GM18505 (cell line): ENCODE measurements around the gene SCGB1D4.
"Not testable (repeated sequence)": the region's sequence is repeated elsewhere in the genome, so short reads cannot be mapped to it uniquely, and the experiment has no call there.

Experiments
- ATAC-seq: cut with Tn5 transposase; IDR thresholded peaks from one replicate; pipeline ENCODE4 v1.9.1; 2021; ENCODE audit not compliant: unreplicated experiment
- POLR2A ChIP-seq: IDR thresholded peaks from 4 replicates; pipeline ENCODE4 v1.6.1; 2011; ENCODE audit warnings: borderline replicate concordance; ENCODE audit not compliant: insufficient read depth, insufficient read length; ENCODE audit errors: extremely low read depth

The SCGB1D4 gene

GRCh38 chr11:62298975-62299374 is at the start of gene SCGB1D4:
TSS of gene SCGB1D4 (minus strand) at chr11:62299075. CDS start at chr11:62299010, 65 bp downstream.
- TF ChIP-seq POLR2A = no peak
- ATAC-seq = no peak

GRCh38 chr11:62345861-62346260 is 47.0 kb upstream of the SCGB1D4 start:
- TF ChIP-seq POLR2A = no peak
- ATAC-seq = no peak

- no peak for TF ChIP-seq POLR2A
- no peak for ATAC-seq
Measured at GRCh38 chr11:62344210-62344609, 45.3 kb upstream of the SCGB1D4 start.

GRCh38 chr11:62343646-62344190 is 44.8 kb upstream of the SCGB1D4 start:
- ATAC-seq = not testable (repeated sequence)

- TF ChIP-seq POLR2A = no peak
- no peak for ATAC-seq
Measured at GRCh38 chr11:62341588-62341987, 42.7 kb upstream of the SCGB1D4 start.

- ATAC-seq = no peak
- TF ChIP-seq POLR2A = no peak
Measured at GRCh38 chr11:62340269-62340901, 41.5 kb upstream of the SCGB1D4 start.

- no peak for ATAC-seq
- TF ChIP-seq POLR2A = no peak
Measured at GRCh38 chr11:62338218-62338617, 39.3 kb upstream of the SCGB1D4 start.

- no peak for TF ChIP-seq POLR2A
- peak; percentile 62 for ATAC-seq
Measured at GRCh38 chr11:62337303-62338181, 38.7 kb upstream of the SCGB1D4 start, which contains the start of gene ASRGL1. TSS of gene ASRGL1 (plus strand) at chr11:62337448. CDS start at chr11:62337978, 530 bp downstream.

- not testable (repeated sequence) for ATAC-seq
Measured at GRCh38 chr11:62336949-62337302, 38.1 kb upstream of the SCGB1D4 start.

GRCh38 chr11:62333768-62334167 is 34.9 kb upstream of the SCGB1D4 start:
- ATAC-seq = no peak
- no peak for TF ChIP-seq POLR2A

GRCh38 chr11:62331264-62331663 is 32.4 kb upstream of the SCGB1D4 start:
- ATAC-seq = not testable (repeated sequence)

GRCh38 chr11:62327541-62327940 is 28.7 kb upstream of the SCGB1D4 start:
- ATAC-seq = not testable (repeated sequence)

GRCh38 chr11:62326719-62327118 is 27.8 kb upstream of the SCGB1D4 start:
- not testable (repeated sequence) for ATAC-seq

GRCh38 chr11:62325781-62326180 is 26.9 kb upstream of the SCGB1D4 start:
- ATAC-seq = not testable (repeated sequence)
